HepG2 (cell line): ENCODE measurements around the gene DNM3. TPM values are rescaled to one million over a fixed set of nuclear protein-coding genes. Genes with fewer than 3 reads are reported as not detected.

Source experiments
- AFF4 ChIP-seq: sonication (generic); formaldehyde crosslinking; IDR thresholded peaks from 2 replicates; pipeline ENCODE4 v1.4.0; 2020; ENCODE audit warnings: missing genetic modification reagents
- BCL6 ChIP-seq: IDR thresholded peaks from 2 replicates; pipeline ENCODE4 v1.6.1; 2016; ENCODE audit warnings: missing genetic modification reagents, missing compliant biosample characterization
- FOXM1 ChIP-seq: sonication (generic); formaldehyde crosslinking; IDR thresholded peaks from 2 replicates; pipeline ENCODE4 v1.5.0; 2020; ENCODE audit warnings: missing genetic modification reagents
- FOXO1 ChIP-seq: sonication (generic); formaldehyde crosslinking; IDR thresholded peaks from 2 replicates; pipeline ENCODE4 v1.4.0; 2020; ENCODE audit warnings: missing genetic modification reagents
- FOXO4 ChIP-seq: sonication (generic); formaldehyde crosslinking; conservative IDR thresholded peaks from 2 replicates; pipeline ENCODE4 v1.8.1; 2023; ENCODE audit warnings: missing genetic modification reagents
- FUBP1 ChIP-seq: sonication (generic); formaldehyde crosslinking; IDR thresholded peaks from 2 replicates; pipeline ENCODE4 v1.5.1; 2020; ENCODE audit warnings: missing genetic modification reagents, mild to moderate bottlenecking, borderline replicate concordance
- HNF4A ChIP-seq: sonication (generic); formaldehyde crosslinking; IDR thresholded peaks from 2 replicates; pipeline ENCODE4 v1.4.0; 2020; ENCODE audit warnings: missing genetic modification reagents
- IRF9 ChIP-seq: sonication (generic); formaldehyde crosslinking; IDR thresholded peaks from 2 replicates; pipeline ENCODE4 v1.8.0; 2022; ENCODE audit warnings: missing genetic modification reagents, mild to moderate bottlenecking, borderline replicate concordance
- LCORL ChIP-seq, 2 experiments: fragments of 450-650 bp in 1 of 2; sonication (generic) in 1 of 2; formaldehyde crosslinking in 1 of 2; IDR thresholded peaks; 2 replicates each; pipeline versions ENCODE4 v1.5.0 to v1.6.1; 2017 to 2020; ENCODE audit warnings: antibody characterized with exemption in 1 of 2, missing genetic modification reagents in 1 of 2
- RXRB ChIP-seq: IDR thresholded peaks from 2 replicates; pipeline ENCODE4 v1.6.1; 2016; ENCODE audit warnings: borderline replicate concordance, missing genetic modification reagents, missing compliant biosample characterization
- SSRP1 ChIP-seq: IDR thresholded peaks from 2 replicates; pipeline ENCODE4 v1.6.1; 2016; ENCODE audit warnings: control low read depth
- THYN1 ChIP-seq: sonication (generic); formaldehyde crosslinking; IDR thresholded peaks from 2 replicates; pipeline ENCODE4 v1.8.1; 2023; ENCODE audit warnings: low read depth, mild to moderate bottlenecking, moderate library complexity, missing genetic modification reagents, borderline replicate concordance
- ZBTB1 ChIP-seq: sonication (generic); formaldehyde crosslinking; IDR thresholded peaks from 2 replicates; pipeline ENCODE4 v1.4.0; 2020; ENCODE audit warnings: missing genetic modification reagents, borderline replicate concordance
- ZNF232 ChIP-seq: sonication (generic); formaldehyde crosslinking; IDR thresholded peaks from 2 replicates; pipeline ENCODE4 v1.4.0; 2020; ENCODE audit warnings: missing genetic modification reagents, borderline replicate concordance
- ZNF432 ChIP-seq: sonication (generic); formaldehyde crosslinking; IDR thresholded peaks from 2 replicates; pipeline ENCODE4 v1.5.0; 2020; ENCODE audit warnings: missing genetic modification reagents, mild to moderate bottlenecking, borderline replicate concordance
- ZNF713 ChIP-seq: sonication (generic); formaldehyde crosslinking; IDR thresholded peaks from 2 replicates; pipeline ENCODE4 v1.4.0; 2020; ENCODE audit warnings: mild to moderate bottlenecking, missing genetic modification reagents
- ZNF841 ChIP-seq: sonication (generic); formaldehyde crosslinking; IDR thresholded peaks from 2 replicates; pipeline ENCODE4 v1.8.1; 2023; ENCODE audit warnings: missing genetic modification reagents, borderline replicate concordance
- ZZZ3 ChIP-seq: sonication (generic); formaldehyde crosslinking; IDR thresholded peaks from 2 replicates; pipeline ENCODE4 v1.4.0; 2020; ENCODE audit warnings: missing genetic modification reagents, mild to moderate bottlenecking, borderline replicate concordance
- polyA plus RNA-seq, 8 experiments: library from polyadenylated mRNA; depleted of rRNA in 3 of 8; stranded (reverse) in 7 of 8; unstranded in 1 of 8; fragments of >200 nt; fragmentation: Illumina TruSeq in 4 of 8; extraction: Trizol in 4 of 8; gene quantifications; 2 replicates each; pipeline versions ENCODE4 v1.2.1 to v1.2.3, GENCODE V29; 2011 to 2016; ENCODE audit warnings: low read depth in 4 of 8, missing spikeins in 1 of 8, mixed read lengths in 1 of 8; ENCODE audit not compliant: insufficient read depth in 1 of 8
- total RNA-seq, 5 experiments: library from RNA; depleted of rRNA; stranded (reverse); fragments of >200 nt; fragmentation: Illumina TruSeq; extraction: Trizol; gene quantifications; 2 replicates each; pipeline ENCODE4 v1.2.3, GENCODE V29; 2016; ENCODE audit warnings: low read depth in 1 of 5

Gene DNM3
- total and polyA plus RNA-seq, 2 of the 13 experiments (the other 11 are each of a cell fraction or from before 2014, with no cell fraction given) = 0.05 TPM; not detected in 1

- TF ChIP-seq HNF4A (CRISPR knock-in tag) (no peak; the same call in 1 of the 2 replicates), FOXM1 (CRISPR knock-in tag) (no peak), ZNF841 (no peak), ZNF432 (CRISPR knock-in tag) (no peak), SSRP1 (CRISPR knock-in tag) (0 out of 2 replicates have a peak, but pooled peaks have one; percentile 54), ZNF232 (CRISPR knock-in tag) (no peak; the same call in 1 of the 2 replicates), THYN1 (CRISPR knock-in tag) (no peak), AFF4 (CRISPR knock-in tag) (no peak), ZBTB1 (CRISPR knock-in tag) (no peak), ZNF713 (CRISPR knock-in tag) (no peak), ZZZ3 (CRISPR knock-in tag) (no peak; the same call in 1 of the 2 replicates), IRF9 (peak; percentile 93; the same call in 1 of the 2 replicates), RXRB (CRISPR knock-in tag) (peak; percentile 52; the same call in 1 of the 2 replicates), LCORL (IDR thresholded peaks at IDR 0.05) (no peak), LCORL (CRISPR knock-in tag; IDR thresholded peaks at IDR 0.05) (peak; percentile 80), FOXO1 (no peak), FUBP1 (CRISPR knock-in tag) (no peak), FOXO4 (CRISPR knock-in tag) (no peak), BCL6 (CRISPR knock-in tag) (peak; percentile 12; the same call in 1 of the 2 replicates)
Measured at GRCh38 chr1:172443666-172444453, 602.6 kb downstream of the DNM3 start, which contains the start of gene PIGC (continued).
